Stimulated activated effector memory CD8-positive, alpha-beta T cell treated with anti-CD3 and anti-CD28 coated beads, Interleukin-12 subunit alpha, Interleukin-12 subunit beta, amount 100 ng/mL, for 72 hours (primary cell): ENCODE measurements around the gene CES2.
A peak's percentile ranks its signal among the peaks of the same experiment; 100 is the strongest.
"Not testable (repeated sequence)": the region's sequence is repeated elsewhere in the genome, so short reads cannot be mapped to it uniquely, and the experiment has no call there.

Source experiments
- ATAC-seq: fragments of 150-1000 bp; cut with Tn5 transposase; 2 replicates; pipeline ENCODE4 v1.10.0; 2021
- DNase-seq, 2 donors: peaks; one replicate each; pipeline ENCODE4 v3.0.0; 2021 to 2022; ENCODE audit warnings: low spot score in 2 of 2
- H3K27ac Mint-ChIP-seq: one replicate; pipeline ENCODE4 v1.8.0; 2022; ENCODE audit warnings: mild to moderate bottlenecking, mixed read lengths
- H3K36me3 Mint-ChIP-seq: one replicate; pipeline ENCODE4 v1.8.0; 2022; ENCODE audit warnings: mild to moderate bottlenecking, mixed read lengths
- H3K4me1 Mint-ChIP-seq: one replicate; pipeline ENCODE4 v1.8.0; 2022; ENCODE audit warnings: mixed read lengths
- H3K4me3 Mint-ChIP-seq: one replicate; pipeline ENCODE4 v1.8.0; 2022; ENCODE audit warnings: mild to moderate bottlenecking, mixed read lengths
- H3K9me3 Mint-ChIP-seq: one replicate; pipeline ENCODE4 v1.8.0; 2022; ENCODE audit warnings: mixed read lengths

The CES2 gene

GRCh38 chr16:66933776-66934137, 1.6 kb upstream of the CES2 start:
- Mint-ChIP-seq H3K4me1 (peaks cover 65% of the 10 kb centered on the region), H3K27ac (peak overlapping the region; percentile 99), H3K9me3 (no peaks in the 10 kb centered on the region), H3K4me3 (peak overlapping the region; percentile 99), H3K36me3 (peaks cover 67% of the 10 kb centered on the region)
- ATAC-seq = peak; percentile 69
- DNase-seq = no peak

- Mint-ChIP-seq H3K9me3 (no peaks in the 10 kb centered on the region), H3K4me1 (peaks cover 61% of the 10 kb centered on the region), H3K36me3 (peaks cover 68% of the 10 kb centered on the region), H3K4me3 (peak within 1 kb of the TSS; percentile 99), H3K27ac (peak within 1 kb of the TSS; percentile 99)
- DNase-seq (peak; percentile 86 to 95), ATAC-seq (peak; percentile 89)
Measured at GRCh38 chr16:66934138-66934838, 1.0 kb upstream of the CES2 start, which contains the start of gene CIAO2B. Gene CIAO2B (minus strand): TSS chr16:66934402. CDS start chr16:66934364, 38 bp downstream.

- peaks cover 61% of the 10 kb centered on the region for H3K4me1 Mint-ChIP-seq
- not testable (repeated sequence) for DNase-seq, ATAC-seq, H3K9me3 Mint-ChIP-seq
- H3K4me3 Mint-ChIP-seq = peak overlapping the region; percentile 99
- peaks cover 74% of the 10 kb centered on the region for H3K36me3 Mint-ChIP-seq
- H3K27ac Mint-ChIP-seq = peak overlapping the region; percentile 99
Measured at GRCh38 chr16:66934839-66935313, 440 bp upstream of the CES2 start.

GRCh38 chr16:66936462-66936861, 1.1 kb downstream of the CES2 start:
- DNase-seq (no peak), ATAC-seq (no peak)
- Mint-ChIP-seq H3K4me1 (peaks cover 61% of the 10 kb centered on the region), H3K36me3 (peaks cover 84% of the 10 kb centered on the region), H3K27ac (peak overlapping the region; percentile 99), H3K4me3 (peak overlapping the region; percentile 99), H3K9me3 (no peaks in the 10 kb centered on the region)

- Mint-ChIP-seq H3K36me3 (peaks cover 84% of the 10 kb centered on the region), H3K4me3 (peak overlapping the region; percentile 99), H3K9me3 (no peaks in the 10 kb centered on the region)
Measured at GRCh38 chr16:66936889-66937554, 1.7 kb downstream of the CES2 start.

GRCh38 chr16:66937725-66938337, 2.5 kb downstream of the CES2 start:
- H3K4me1 Mint-ChIP-seq = peaks cover 48% of the 10 kb centered on the region
- ATAC-seq (no peak), DNase-seq (no peak)

More at GRCh38 chr16:66936889-66937554, 1.7 kb downstream of the CES2 start:
- ATAC-seq = no peak
- peaks cover 56% of the 10 kb centered on the region for H3K4me1 Mint-ChIP-seq
- peak overlapping the region; percentile 99 for H3K27ac Mint-ChIP-seq
- DNase-seq = no peak

GRCh38 chr16:66939366-66939765, 4.0 kb downstream of the CES2 start:
- H3K36me3 Mint-ChIP-seq = peaks cover 77% of the 10 kb centered on the region

More at GRCh38 chr16:66937725-66938337, 2.5 kb downstream of the CES2 start:
- Mint-ChIP-seq H3K36me3 (peaks cover 84% of the 10 kb centered on the region), H3K27ac (peak overlapping the region; percentile 70), H3K9me3 (no peaks in the 10 kb centered on the region), H3K4me3 (no peak overlapping the region)

GRCh38 chr16:66940236-66940635, 4.9 kb downstream of the CES2 start:
- peaks cover 69% of the 10 kb centered on the region for H3K36me3 Mint-ChIP-seq
- peaks cover 27% of the 10 kb centered on the region for H3K4me1 Mint-ChIP-seq
- no peaks in the 10 kb centered on the region for H3K9me3 Mint-ChIP-seq
- ATAC-seq (no peak), DNase-seq (no peak)
- no peak overlapping the region for H3K27ac Mint-ChIP-seq
- H3K4me3 Mint-ChIP-seq = no peak overlapping the region

More at GRCh38 chr16:66939366-66939765, 4.0 kb downstream of the CES2 start:
- Mint-ChIP-seq H3K9me3 (no peaks in the 10 kb centered on the region), H3K4me3 (no peak overlapping the region), H3K4me1 (peaks cover 32% of the 10 kb centered on the region), H3K27ac (no peak overlapping the region)
- ATAC-seq (no peak), DNase-seq (no peak)

GRCh38 chr16:66942981-66943380, 7.7 kb downstream of the CES2 start:
- Mint-ChIP-seq H3K36me3 (peaks cover 52% of the 10 kb centered on the region), H3K27ac (peak overlapping the region; percentile 79)
- no peak for ATAC-seq

GRCh38 chr16:66943426-66944053, 8.2 kb downstream of the CES2 start:
- H3K36me3 Mint-ChIP-seq = peaks cover 48% of the 10 kb centered on the region
- peak overlapping the region; percentile 79 for H3K27ac Mint-ChIP-seq
- no peak for DNase-seq

More at GRCh38 chr16:66942981-66943380, 7.7 kb downstream of the CES2 start:
- Mint-ChIP-seq H3K9me3 (no peaks in the 10 kb centered on the region), H3K4me3 (no peak overlapping the region), H3K4me1 (peaks cover 14% of the 10 kb centered on the region)
- DNase-seq = no peak

GRCh38 chr16:66944054-66944441, 8.7 kb downstream of the CES2 start:
- Mint-ChIP-seq H3K27ac (no peak overlapping the region), H3K4me1 (peaks cover 23% of the 10 kb centered on the region)
- ATAC-seq = no peak

More at GRCh38 chr16:66943426-66944053, 8.2 kb downstream of the CES2 start:
- Mint-ChIP-seq H3K4me3 (no peak overlapping the region), H3K9me3 (no peaks in the 10 kb centered on the region), H3K4me1 (peaks cover 19% of the 10 kb centered on the region)
- no peak for ATAC-seq

GRCh38 chr16:66944971-66945370, 9.7 kb downstream of the CES2 start:
- Mint-ChIP-seq H3K36me3 (peaks cover 38% of the 10 kb centered on the region), H3K4me1 (peaks cover 23% of the 10 kb centered on the region)
- not testable (repeated sequence) for H3K27ac Mint-ChIP-seq, H3K9me3 Mint-ChIP-seq, H3K4me3 Mint-ChIP-seq, ATAC-seq, DNase-seq

More at GRCh38 chr16:66944054-66944441, 8.7 kb downstream of the CES2 start:
- no peak for DNase-seq
- H3K9me3 Mint-ChIP-seq = no peaks in the 10 kb centered on the region
- no peak overlapping the region for H3K4me3 Mint-ChIP-seq
- peaks cover 46% of the 10 kb centered on the region for H3K36me3 Mint-ChIP-seq

- ATAC-seq = no peak
- Mint-ChIP-seq H3K4me3 (no peak overlapping the region), H3K4me1 (peaks cover 23% of the 10 kb centered on the region), H3K36me3 (peaks cover 28% of the 10 kb centered on the region), H3K9me3 (no peaks in the 10 kb centered on the region), H3K27ac (no peak overlapping the region)
- no peak for DNase-seq
Measured at GRCh38 chr16:66945939-66946338, 10.6 kb downstream of the CES2 start.

- H3K36me3 Mint-ChIP-seq = peaks cover 22% of the 10 kb centered on the region
- no peak overlapping the region for H3K4me3 Mint-ChIP-seq
- ATAC-seq = no peak
- peaks cover 23% of the 10 kb centered on the region for H3K4me1 Mint-ChIP-seq
- no peaks in the 10 kb centered on the region for H3K9me3 Mint-ChIP-seq
- DNase-seq = no peak
- no peak overlapping the region for H3K27ac Mint-ChIP-seq
Measured at GRCh38 chr16:66946541-66946940, 11.2 kb downstream of the CES2 start.

GRCh38 chr16:66946974-66947301, 11.6 kb downstream of the CES2 start:
- Mint-ChIP-seq H3K4me3 (peak overlapping the region; percentile 83), H3K9me3 (no peaks in the 10 kb centered on the region), H3K4me1 (peaks cover 23% of the 10 kb centered on the region), H3K27ac (no peak overlapping the region), H3K36me3 (peaks cover 18% of the 10 kb centered on the region)
- ATAC-seq (no peak), DNase-seq (no peak)
